Measurements from ENCODE around the gene PNCK. TPM values are rescaled to one million over a fixed set of nuclear protein-coding genes. Genes with fewer than 3 reads are reported as not detected.
"Not testable (repeated sequence)": the region's sequence is repeated elsewhere in the genome, so short reads cannot be mapped to it uniquely, and the experiment has no call there.

PNCK gene
- total RNA-seq, 1 experiment from 2014 or later = 26.8 TPM

DNA sequence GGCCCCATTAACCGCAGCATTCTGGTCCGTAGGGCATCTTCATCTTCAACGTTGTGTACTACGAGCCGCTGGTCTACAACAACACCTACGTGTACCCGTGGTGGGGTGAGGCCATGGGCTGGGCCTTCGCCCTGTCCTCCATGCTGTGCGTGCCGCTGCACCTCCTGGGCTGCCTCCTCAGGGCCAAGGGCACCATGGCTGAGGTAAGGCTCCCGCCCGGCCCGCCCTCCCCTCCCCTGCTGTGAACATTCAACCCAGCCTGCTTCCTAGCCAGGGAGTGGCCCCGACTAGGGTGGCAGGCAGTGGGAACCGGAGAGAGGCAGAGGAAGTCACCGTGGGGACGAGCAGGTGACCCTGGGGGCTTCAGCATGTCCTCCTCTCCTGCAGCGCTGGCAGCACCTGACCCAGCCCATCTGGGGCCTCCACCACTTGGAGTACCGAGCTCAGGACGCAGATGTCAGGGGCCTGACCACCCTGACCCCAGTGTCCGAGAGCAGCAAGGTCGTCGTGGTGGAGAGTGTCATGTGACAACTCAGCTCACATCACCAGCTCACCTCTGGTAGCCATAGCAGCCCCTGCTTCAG is 21.2 kb upstream of the PNCK start:
- H3K9me3 ChIP-seq (ENCODE audit: control insufficient read depth, low read depth, low read length) = no peaks in the 10 kb centered on the region
- H3K56ac ChIP-seq (ENCODE audit: insufficient read length, low read depth, low read length) = no peak overlapping the region
- Mint-ChIP-seq H3K27ac (no peak overlapping the region), H3K4me1 (peaks cover 0 to 8% of the 10 kb centered on the region in 2 experiments; a peak in 2 of 4 replicates), H3K4me3 (no peak overlapping the region), H3K27me3 (ENCODE audit: low read depth) (peaks cover 1% of the 10 kb centered on the region), H3K36me3 (ENCODE audit: insufficient read depth in 1 of 3, low read depth in 3 of 3) (peaks cover 24 to 64% (median 52%) of the 10 kb centered on the region in 3 experiments), H3K9me3 (peaks cover 46 to 77% of the 10 kb centered on the region in 2 experiments)
- no peaks in the 10 kb centered on the region for H3K27me3 ChIP-seq (ENCODE audit: insufficient read depth, low read length)
- H3K9ac ChIP-seq (ENCODE audit: extremely low read depth, insufficient read length, low read length) = no peak overlapping the region
- H2BK12ac ChIP-seq (ENCODE audit: insufficient read length, low read depth, low read length) = no peak overlapping the region
- H2BK20ac ChIP-seq (ENCODE audit: low read depth, low read length, poor library complexity, severe bottlenecking) = no peak overlapping the region
- H3K4ac ChIP-seq (ENCODE audit: low read depth, low read length) = no peak overlapping the region
- H2AFZ ChIP-seq (ENCODE audit: low read length) = no peak overlapping the region
- no peaks in the 10 kb centered on the region for H3K79me1 ChIP-seq (ENCODE audit: insufficient read depth, low read depth, low read length, poor library complexity, severe bottlenecking)
- H4K5ac ChIP-seq (ENCODE audit: insufficient read length, low read depth, low read length) = no peak overlapping the region
- H3K4me1 ChIP-seq (ENCODE audit: insufficient read depth, low read length) = no peaks in the 10 kb centered on the region; the same call in 1 of the 2 replicates
- no peak overlapping the region for H3K18ac ChIP-seq (ENCODE audit: insufficient read length, low read depth, low read length)
- DNase-seq = no peak
- H3K23ac ChIP-seq (ENCODE audit: insufficient read length, low read depth, low read length) = no peak overlapping the region
- H3K4me2 ChIP-seq (ENCODE audit: insufficient read depth, insufficient read length, low read length) = no peak overlapping the region
- no CpG with 5 or more reads among the region's 23 CpGs for WGBS (ENCODE audit: extremely low coverage, insufficient read length, low lambda C conversion rate)
- no peak overlapping the region for H3T11ph ChIP-seq (ENCODE audit: low read length)
- H2AK5ac ChIP-seq (ENCODE audit: insufficient read length, low read length) = no peak overlapping the region
- H2BK5ac ChIP-seq (ENCODE audit: insufficient read length, low read length) = no peak overlapping the region
- TF ChIP-seq, protein P1, sequence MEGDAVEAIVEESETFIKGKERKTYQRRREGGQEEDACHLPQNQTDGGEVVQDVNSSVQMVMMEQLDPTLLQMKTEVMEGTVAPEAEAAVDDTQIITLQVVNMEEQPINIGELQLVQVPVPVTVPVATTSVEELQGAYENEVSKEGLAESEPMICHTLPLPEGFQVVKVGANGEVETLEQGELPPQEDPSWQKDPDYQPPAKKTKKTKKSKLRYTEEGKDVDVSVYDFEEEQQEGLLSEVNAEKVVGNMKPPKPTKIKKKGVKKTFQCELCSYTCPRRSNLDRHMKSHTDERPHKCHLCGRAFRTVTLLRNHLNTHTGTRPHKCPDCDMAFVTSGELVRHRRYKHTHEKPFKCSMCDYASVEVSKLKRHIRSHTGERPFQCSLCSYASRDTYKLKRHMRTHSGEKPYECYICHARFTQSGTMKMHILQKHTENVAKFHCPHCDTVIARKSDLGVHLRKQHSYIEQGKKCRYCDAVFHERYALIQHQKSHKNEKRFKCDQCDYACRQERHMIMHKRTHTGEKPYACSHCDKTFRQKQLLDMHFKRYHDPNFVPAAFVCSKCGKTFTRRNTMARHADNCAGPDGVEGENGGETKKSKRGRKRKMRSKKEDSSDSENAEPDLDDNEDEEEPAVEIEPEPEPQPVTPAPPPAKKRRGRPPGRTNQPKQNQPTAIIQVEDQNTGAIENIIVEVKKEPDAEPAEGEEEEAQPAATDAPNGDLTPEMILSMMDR (conservative IDR thresholded peaks at IDR 0.05) = no peak
- no peak overlapping the region for H4K91ac ChIP-seq (ENCODE audit: insufficient read length, low read depth, low read length)
- H2BK15ac ChIP-seq (ENCODE audit: low read depth, low read length) = no peak overlapping the region
- no peak overlapping the region for H2BK120ac ChIP-seq (ENCODE audit: low read depth, low read length, poor library complexity, severe bottlenecking)
- H3K27ac ChIP-seq (ENCODE audit: insufficient read length, low read depth, low read length) = no peak overlapping the region
- H4K20me1 ChIP-seq (ENCODE audit: control insufficient read depth, insufficient read depth, insufficient read length) = peaks cover 2% of the 10 kb centered on the region
- H3K14ac ChIP-seq (ENCODE audit: insufficient read depth, low read length) = no peak overlapping the region
- H3K23me2 ChIP-seq (ENCODE audit: insufficient read length, low read depth, low read length, poor library complexity, severe bottlenecking) = no peaks in the 10 kb centered on the region
- H3K79me2 ChIP-seq (ENCODE audit: insufficient read depth, low read length) = no peaks in the 10 kb centered on the region
- no peak overlapping the region for H4K8ac ChIP-seq (replicated peaks; ENCODE audit: insufficient read length, low read depth, low read length)

DNA sequence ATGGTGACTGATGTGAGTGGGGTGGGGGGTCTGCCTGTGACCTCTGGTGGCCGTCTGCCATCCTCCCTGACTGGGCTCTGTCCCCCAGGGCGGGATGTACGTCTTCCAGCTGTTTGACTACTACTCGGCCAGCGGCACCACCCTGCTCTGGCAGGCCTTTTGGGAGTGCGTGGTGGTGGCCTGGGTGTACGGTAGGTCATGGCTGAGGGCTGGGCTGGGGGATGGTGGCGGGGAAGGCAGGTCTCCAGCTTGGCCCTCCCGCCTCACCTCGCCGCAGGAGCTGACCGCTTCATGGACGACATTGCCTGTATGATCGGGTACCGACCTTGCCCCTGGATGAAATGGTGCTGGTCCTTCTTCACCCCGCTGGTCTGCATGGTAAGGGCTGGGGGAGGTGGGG is 20.6 kb upstream of the PNCK start:
- not testable (repeated sequence) for H3K27ac Mint-ChIP-seq; H3K4me1 ChIP-seq (ENCODE audit: insufficient read depth, low read length); H3K18ac ChIP-seq (ENCODE audit: insufficient read length, low read depth, low read length); H3K27me3 Mint-ChIP-seq (ENCODE audit: low read depth); H3K14ac ChIP-seq (ENCODE audit: insufficient read depth, low read length); H2BK15ac ChIP-seq (ENCODE audit: low read depth, low read length); H4K91ac ChIP-seq (ENCODE audit: insufficient read length, low read depth, low read length); H3K79me1 ChIP-seq (ENCODE audit: insufficient read depth, low read depth, low read length, poor library complexity, severe bottlenecking); H2BK120ac ChIP-seq (ENCODE audit: low read depth, low read length, poor library complexity, severe bottlenecking); H3K27ac ChIP-seq (ENCODE audit: insufficient read length, low read depth, low read length); H2AK5ac ChIP-seq (ENCODE audit: insufficient read length, low read length); H4K8ac ChIP-seq (replicated peaks; ENCODE audit: insufficient read length, low read depth, low read length); H3K23ac ChIP-seq (ENCODE audit: insufficient read length, low read depth, low read length); H4K20me1 ChIP-seq (ENCODE audit: control insufficient read depth, insufficient read depth, insufficient read length); H3K9ac ChIP-seq (ENCODE audit: extremely low read depth, insufficient read length, low read length); H2AFZ ChIP-seq (ENCODE audit: low read length); H2BK20ac ChIP-seq (ENCODE audit: low read depth, low read length, poor library complexity, severe bottlenecking); H3K23me2 ChIP-seq (ENCODE audit: insufficient read length, low read depth, low read length, poor library complexity, severe bottlenecking); H3K56ac ChIP-seq (ENCODE audit: insufficient read length, low read depth, low read length); H2BK5ac ChIP-seq (ENCODE audit: insufficient read length, low read length); DNase-seq; H3K4me3 Mint-ChIP-seq; H3K27me3 ChIP-seq (ENCODE audit: insufficient read depth, low read length); H3K4me2 ChIP-seq (ENCODE audit: insufficient read depth, insufficient read length, low read length); H3K4ac ChIP-seq (ENCODE audit: low read depth, low read length); H3K4me1 Mint-ChIP-seq; H3K9me3 ChIP-seq (ENCODE audit: control insufficient read depth, low read depth, low read length); H4K5ac ChIP-seq (ENCODE audit: insufficient read length, low read depth, low read length); H3K79me2 ChIP-seq (ENCODE audit: insufficient read depth, low read length); H2BK12ac ChIP-seq (ENCODE audit: insufficient read length, low read depth, low read length); H3T11ph ChIP-seq (ENCODE audit: low read length)
- Mint-ChIP-seq H3K9me3 (peaks cover 47 to 77% of the 10 kb centered on the region in 2 experiments), H3K36me3 (ENCODE audit: insufficient read depth in 1 of 3, low read depth in 3 of 3) (peaks cover 24 to 65% (median 55%) of the 10 kb centered on the region in 3 experiments)
- WGBS (ENCODE audit: extremely low coverage, insufficient read length, low lambda C conversion rate) = no CpG with 5 or more reads among the region's 16 CpGs
